SK-N-SH treated with all-trans-retinoic acid at 6 μM for 48 hours (cell line): ENCODE data around the gene CHKB.

Source experiments
- ATAC-seq: fragments of 200-7000 bp; cut with Tn5 transposase; 3 replicates; pipeline ENCODE4 v1.9.1; 2020; ENCODE audit warnings: mild to moderate bottlenecking, moderate library complexity
- BACH2 ChIP-seq: fragments of 250-450 bp; sonication (Bioruptor Pico); IDR thresholded peaks from 2 replicates; pipeline ENCODE4 v1.9.0; 2021; ENCODE audit warnings: mild to moderate bottlenecking, borderline replicate concordance
- CREB5 ChIP-seq: fragments of 250-450 bp; sonication (Bioruptor Pico); IDR thresholded peaks from 2 replicates; pipeline ENCODE4 v1.5.1; 2020; ENCODE audit warnings: low read depth, mild to moderate bottlenecking, moderate library complexity
- CSDC2 ChIP-seq: fragments of 250-450 bp; sonication (Bioruptor Pico); IDR thresholded peaks from 2 replicates; pipeline ENCODE4 v1.5.0; 2020; ENCODE audit warnings: mild to moderate bottlenecking, moderate library complexity
- CSRNP3 ChIP-seq: fragments of 250-450 bp; sonication (Bioruptor Pico); IDR thresholded peaks from 2 replicates; pipeline ENCODE4 v1.5.1; 2021; ENCODE audit warnings: mild to moderate bottlenecking, moderate library complexity
- ESRRG ChIP-seq: fragments of 250-450 bp; sonication (Bioruptor Pico); IDR thresholded peaks from 2 replicates; pipeline ENCODE4 v1.6.1; 2021; ENCODE audit warnings: mild to moderate bottlenecking
- GLIS3 ChIP-seq: fragments of 250-450 bp; sonication (Bioruptor Pico); IDR thresholded peaks from 2 replicates; pipeline ENCODE4 v1.5.0; 2020; ENCODE audit warnings: mild to moderate bottlenecking, moderate library complexity
- ISL1 ChIP-seq: fragments of 250-450 bp; sonication (Bioruptor Pico); IDR thresholded peaks from 2 replicates; pipeline ENCODE4 v2.1.2; 2022; ENCODE audit warnings: mild to moderate bottlenecking, moderate library complexity
- OSR1 ChIP-seq: fragments of 250-450 bp; sonication (Bioruptor Pico); IDR thresholded peaks from 2 replicates; pipeline ENCODE4 v1.8.0; 2022; ENCODE audit warnings: moderate library complexity, mild to moderate bottlenecking, inconsistent platforms
- PATZ1 ChIP-seq: fragments of 250-450 bp; sonication (Bioruptor Pico); IDR thresholded peaks from 2 replicates; pipeline ENCODE4 v1.8.0; 2020; ENCODE audit warnings: mild to moderate bottlenecking, moderate library complexity, borderline replicate concordance
- POU6F1 ChIP-seq: fragments of 250-450 bp; sonication (Bioruptor Pico); IDR thresholded peaks from 2 replicates; pipeline ENCODE4 v1.8.0; 2021; ENCODE audit warnings: low read depth, mild to moderate bottlenecking, moderate library complexity, borderline replicate concordance
- PPARA ChIP-seq: fragments of 250-450 bp; sonication (Bioruptor Pico); IDR thresholded peaks from 2 replicates; pipeline ENCODE4 v1.5.0; 2020; ENCODE audit warnings: mild to moderate bottlenecking, borderline replicate concordance
- RARB ChIP-seq: fragments of 250-450 bp; sonication (Bioruptor Pico); IDR thresholded peaks from 2 replicates; pipeline ENCODE4 v1.8.0; 2021; ENCODE audit warnings: mild to moderate bottlenecking, moderate library complexity
- SNAI2 ChIP-seq: fragments of 250-450 bp; sonication (Bioruptor Pico); IDR thresholded peaks from 2 replicates; pipeline ENCODE4 v1.5.0; 2020; ENCODE audit warnings: mild to moderate bottlenecking, moderate library complexity
- TCF4 ChIP-seq: fragments of 250-450 bp; sonication (Bioruptor Pico); IDR thresholded peaks from 2 replicates; pipeline ENCODE4 v1.8.0; 2021; ENCODE audit warnings: mild to moderate bottlenecking, moderate library complexity, borderline replicate concordance
- TOX ChIP-seq: fragments of 250-450 bp; sonication (Bioruptor Pico); IDR thresholded peaks from 2 replicates; pipeline ENCODE4 v1.8.0; 2021; ENCODE audit warnings: mild to moderate bottlenecking, moderate library complexity, borderline replicate concordance
- TSHZ2 ChIP-seq: fragments of 250-450 bp; sonication (Bioruptor Pico); IDR thresholded peaks from 2 replicates; pipeline ENCODE4 v1.5.0; 2020; ENCODE audit warnings: mild to moderate bottlenecking, moderate library complexity
- ZC3H10 ChIP-seq: fragments of 250-450 bp; sonication (Bioruptor Pico); IDR thresholded peaks from 2 replicates; pipeline ENCODE4 v1.5.1; 2021; ENCODE audit warnings: mild to moderate bottlenecking, moderate library complexity
- ZFP3 ChIP-seq: fragments of 250-450 bp; sonication (Bioruptor Pico); IDR thresholded peaks from 2 replicates; pipeline ENCODE4 v1.5.0; 2020; ENCODE audit warnings: mild to moderate bottlenecking, moderate library complexity
- ZFP30 ChIP-seq: fragments of 450-650 bp; formaldehyde crosslinking; IDR thresholded peaks from 2 replicates; pipeline ENCODE4 v1.5.0; 2022; ENCODE audit warnings: mild to moderate bottlenecking, moderate library complexity
- ZNF565 ChIP-seq: fragments of 450-650 bp; formaldehyde crosslinking; conservative IDR thresholded peaks from 2 replicates; pipeline ENCODE4 v1.5.0; 2020; ENCODE audit warnings: low read depth, mild to moderate bottlenecking, moderate library complexity
- ZNF70 ChIP-seq: fragments of 450-650 bp; formaldehyde crosslinking; IDR thresholded peaks from 2 replicates; pipeline ENCODE4 v1.5.0; 2020; ENCODE audit warnings: mild to moderate bottlenecking, moderate library complexity
- ZNF8 ChIP-seq: fragments of 450-650 bp; formaldehyde crosslinking; IDR thresholded peaks from 2 replicates; pipeline ENCODE4 v1.5.0; 2020; ENCODE audit warnings: mild to moderate bottlenecking, moderate library complexity

The CHKB gene

GRCh38 chr22:50601669-50602337 lies 19.2 kb upstream of the CHKB start (continued):
- TF ChIP-seq ZNF8 (CRISPR knock-in tag) (no peak), ISL1 (no peak), ZFP3 (CRISPR knock-in tag) (no peak)

GRCh38 chr22:50600967-50601668 lies 18.5 kb upstream of the CHKB start:
- TF ChIP-seq ZFP3 (CRISPR knock-in tag) (no peak), CSDC2 (no peak), POU6F1 (CRISPR knock-in tag) (no peak), TOX (CRISPR knock-in tag) (no peak), ISL1 (no peak), TCF4 (CRISPR knock-in tag) (no peak), OSR1 (no peak), CREB5 (no peak), ZC3H10 (no peak), GLIS3 (CRISPR knock-in tag) (no peak), CSRNP3 (no peak), ZNF565 (CRISPR knock-in tag) (no peak), ESRRG (no peak), TSHZ2 (CRISPR knock-in tag) (no peak), ZNF8 (CRISPR knock-in tag) (no peak), ZFP30 (CRISPR knock-in tag) (no peak), SNAI2 (CRISPR knock-in tag) (no peak), BACH2 (CRISPR knock-in tag) (no peak)
- ATAC-seq = peak; percentile 13; the same call in 1 of the 3 replicates

GRCh38 chr22:50600538-50600937 lies 17.9 kb upstream of the CHKB start, which contains the start of gene MAPK8IP2:
TSS of gene MAPK8IP2 (plus strand) at chr22:50600793. CDS start at chr22:50600819, 26 bp downstream.
- peak; percentile 13; the same call in 2 of the 3 replicates for ATAC-seq
- no peak for TF ChIP-seq PPARA (CRISPR knock-in tag)
- no peak for TF ChIP-seq CSRNP3
- TF ChIP-seq TCF4 (CRISPR knock-in tag) = no peak
- TF ChIP-seq TSHZ2 (CRISPR knock-in tag) = no peak
- no peak for TF ChIP-seq ZNF8 (CRISPR knock-in tag)
- TF ChIP-seq ZNF70 = no peak
- no peak for TF ChIP-seq BACH2 (CRISPR knock-in tag)
- TF ChIP-seq ZFP30 (CRISPR knock-in tag) = no peak
- no peak for TF ChIP-seq ZNF565 (CRISPR knock-in tag)
- no peak for TF ChIP-seq PATZ1 (CRISPR knock-in tag)
- no peak for TF ChIP-seq ZFP3 (CRISPR knock-in tag)
- no peak for TF ChIP-seq TOX (CRISPR knock-in tag)
- TF ChIP-seq GLIS3 (CRISPR knock-in tag) = no peak
- no peak for TF ChIP-seq SNAI2 (CRISPR knock-in tag)
- TF ChIP-seq RARB (CRISPR knock-in tag) = no peak
